Fibroblast of upper back skin (primary cell): ENCODE measurements around the gene UQCRC1.
A peak's percentile ranks its signal among the peaks of the same experiment; 100 is the strongest.

Experiments
- DNase-seq: peaks from one replicate; pipeline ENCODE4 v3.0.0-alpha.2; 2013

The UQCRC1 gene

DNA sequence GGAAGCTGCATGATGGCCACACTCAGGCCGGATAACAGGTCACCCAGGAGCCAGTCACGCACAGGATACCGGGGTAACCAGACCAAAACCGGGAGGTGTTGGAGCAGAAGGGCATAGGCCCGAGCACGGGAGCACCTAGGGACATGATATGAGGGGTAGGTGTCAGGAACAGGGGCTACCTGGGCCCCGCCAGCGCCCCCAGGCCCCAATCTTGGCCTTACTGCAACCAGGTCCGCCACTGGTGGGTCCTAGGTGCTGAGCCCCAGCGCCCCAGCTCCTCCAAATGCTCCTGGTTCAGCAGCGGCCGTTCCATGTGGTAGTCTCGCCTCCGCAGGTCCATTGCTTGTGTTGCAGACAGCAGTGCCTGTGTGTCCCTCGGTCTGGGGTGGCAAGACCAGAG, 23.8 kb upstream of the UQCRC1 start:
- no peak for DNase-seq

DNA sequence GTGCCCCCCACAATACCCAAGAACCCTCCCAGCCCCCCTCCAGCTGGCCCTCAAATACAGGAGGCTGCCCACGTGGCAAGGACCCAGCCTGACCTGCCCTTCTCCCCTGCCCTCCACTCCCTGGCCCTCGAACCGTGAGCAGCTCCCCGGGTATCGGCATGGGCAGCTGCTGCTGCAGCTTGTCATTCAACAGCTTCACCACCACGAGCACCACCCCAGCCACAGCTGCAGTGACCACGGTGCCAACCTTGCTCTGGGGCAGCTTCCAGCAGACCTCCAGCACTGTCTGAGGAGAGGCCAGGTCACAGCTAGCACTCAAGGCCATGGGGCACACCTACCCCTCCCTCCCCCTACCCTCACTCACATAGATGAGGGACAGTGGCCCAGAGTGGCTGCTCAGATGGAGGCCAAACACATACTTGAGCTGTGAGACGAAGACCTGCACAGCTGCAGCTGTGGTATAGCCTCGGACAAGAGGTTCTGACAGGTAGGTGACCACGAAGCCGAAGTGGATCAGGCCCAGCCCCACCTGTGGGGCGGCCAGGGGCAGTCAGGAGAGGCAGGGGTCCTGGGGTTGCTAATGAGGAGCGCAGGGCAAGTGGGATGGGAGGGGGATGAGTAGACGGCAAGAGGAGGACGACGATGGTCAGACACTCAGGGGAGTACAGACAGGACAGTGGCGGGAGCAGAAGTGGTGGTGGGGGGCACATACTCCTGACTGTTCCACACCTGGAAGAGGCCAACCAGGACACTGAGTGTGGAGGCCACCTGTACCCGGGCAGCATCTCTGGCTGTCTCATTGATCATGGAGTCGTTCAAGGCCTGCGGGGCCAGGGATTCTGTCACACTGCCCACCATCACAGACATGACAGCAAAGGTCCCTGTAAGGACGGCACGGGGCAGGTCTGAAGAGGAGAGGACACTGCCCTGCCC, 22.3 kb upstream of the UQCRC1 start:
- no peak for DNase-seq

DNA sequence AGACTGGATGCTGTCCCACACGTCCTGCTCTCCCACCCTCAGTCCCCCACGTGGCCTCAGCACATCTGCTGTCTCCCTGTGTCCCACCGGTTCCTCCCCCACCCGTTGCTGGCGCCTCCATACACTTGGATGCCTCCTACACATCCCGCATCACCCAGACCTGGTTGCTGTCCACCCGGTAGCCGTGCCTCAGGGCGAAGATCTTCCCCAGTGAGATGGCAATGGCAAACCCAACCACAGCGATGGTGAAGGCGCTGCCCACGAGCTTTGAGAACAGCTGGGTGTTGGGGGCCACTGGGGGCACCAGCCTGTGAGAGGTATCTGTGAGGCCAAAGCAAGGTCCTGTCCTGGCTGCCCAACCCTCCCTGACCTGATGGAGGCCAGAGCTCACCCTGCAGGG, 21.4 kb upstream of the UQCRC1 start:
- no peak for DNase-seq

DNA sequence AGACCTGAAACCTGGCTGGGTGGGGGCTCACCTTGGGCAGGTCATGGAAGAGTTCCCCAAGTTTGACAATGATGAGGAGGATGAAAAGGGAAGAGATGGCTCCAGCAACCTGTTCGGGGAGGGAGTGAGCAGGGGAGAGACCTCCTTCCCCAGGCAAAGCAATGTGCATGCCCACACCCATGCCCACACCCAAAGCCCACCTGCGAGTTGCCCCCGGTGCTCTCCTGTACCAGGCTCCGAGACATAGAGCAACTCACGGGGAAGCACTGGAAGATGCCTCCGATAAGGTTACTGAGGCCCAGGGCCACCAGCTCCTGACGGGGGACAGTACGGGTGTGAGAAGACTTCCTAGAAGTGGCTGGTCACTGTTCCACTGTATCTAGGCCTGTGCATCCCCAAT, 21.0 kb upstream of the UQCRC1 start:
- no peak for DNase-seq

DNA sequence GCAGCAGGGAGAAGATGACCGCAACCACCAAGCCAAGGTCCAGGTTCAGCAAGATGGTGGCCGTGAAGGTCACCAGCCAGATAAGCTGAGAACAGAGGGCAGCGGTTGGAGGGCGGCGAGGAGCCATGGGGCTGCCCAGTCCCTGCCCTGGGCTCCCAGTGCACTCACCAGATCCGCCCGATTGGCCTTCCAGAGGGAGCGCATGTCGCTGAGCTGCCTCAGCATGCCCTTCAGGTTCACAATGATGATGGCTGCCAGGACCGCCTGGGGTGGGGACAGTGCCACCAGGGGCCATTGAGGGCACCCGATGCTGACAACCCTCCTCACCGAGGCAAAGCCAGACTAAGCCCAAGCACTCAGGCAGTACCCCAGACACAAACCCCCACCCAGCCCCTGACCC, 20.4 kb upstream of the UQCRC1 start:
- no peak for DNase-seq

DNA sequence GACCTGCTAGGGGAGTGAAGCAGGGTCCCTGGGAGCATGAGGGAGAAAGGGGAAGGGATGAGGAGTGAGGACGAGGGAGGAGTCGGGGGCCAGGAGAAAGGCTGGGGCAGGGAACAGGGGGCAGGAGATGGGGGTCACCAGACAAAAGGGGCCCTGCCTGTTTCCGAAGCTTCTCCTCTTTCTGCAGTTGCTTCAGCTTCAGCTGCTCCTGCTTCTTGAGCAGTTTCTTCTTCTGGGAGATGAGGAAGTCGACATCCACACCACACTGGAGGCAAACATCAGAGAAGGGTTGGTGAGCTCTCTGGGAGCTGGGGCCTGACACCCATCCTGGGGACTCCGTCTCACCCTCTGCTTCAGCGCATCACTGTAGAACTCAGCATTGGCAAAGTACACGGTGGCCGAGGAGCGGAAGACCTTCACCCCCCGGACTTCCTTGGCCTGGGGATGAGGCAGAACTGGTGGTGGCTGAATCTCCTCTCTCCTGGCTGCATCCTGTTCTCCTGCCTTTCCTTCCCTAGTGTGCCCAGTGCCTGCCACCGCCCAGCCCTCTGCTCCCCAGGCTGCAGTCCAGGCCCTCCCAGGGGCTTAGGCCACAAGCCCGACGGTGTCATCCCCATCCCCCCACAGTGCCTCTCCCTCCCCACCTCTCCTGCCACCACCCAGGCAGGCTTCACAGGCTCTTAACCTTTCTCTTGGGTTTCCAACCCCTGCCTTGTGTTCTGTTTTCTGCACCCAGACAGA, 19.0 kb upstream of the UQCRC1 start:
- DNase-seq, result no peak

DNA sequence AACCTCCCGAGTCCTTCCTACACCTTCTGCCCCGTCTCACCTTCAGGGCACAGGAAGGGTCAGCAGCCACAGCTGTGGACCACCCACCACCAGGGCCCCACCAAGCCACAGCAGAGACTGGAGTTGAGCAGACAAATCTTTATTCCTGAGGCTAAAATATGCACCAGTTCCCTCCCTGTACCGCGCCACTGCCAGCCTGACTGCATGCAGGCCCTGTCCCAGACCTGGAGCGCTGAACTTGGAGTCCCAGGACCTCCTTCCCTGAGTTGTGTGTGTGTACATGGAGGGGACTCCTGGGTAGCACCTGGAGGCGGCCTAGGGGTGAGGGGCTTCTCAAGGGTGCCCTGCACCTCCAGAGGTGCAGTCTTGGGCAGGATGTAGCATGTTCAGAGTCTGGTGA, 16.2 kb upstream of the UQCRC1 start:
- DNase-seq, result no peak

DNA sequence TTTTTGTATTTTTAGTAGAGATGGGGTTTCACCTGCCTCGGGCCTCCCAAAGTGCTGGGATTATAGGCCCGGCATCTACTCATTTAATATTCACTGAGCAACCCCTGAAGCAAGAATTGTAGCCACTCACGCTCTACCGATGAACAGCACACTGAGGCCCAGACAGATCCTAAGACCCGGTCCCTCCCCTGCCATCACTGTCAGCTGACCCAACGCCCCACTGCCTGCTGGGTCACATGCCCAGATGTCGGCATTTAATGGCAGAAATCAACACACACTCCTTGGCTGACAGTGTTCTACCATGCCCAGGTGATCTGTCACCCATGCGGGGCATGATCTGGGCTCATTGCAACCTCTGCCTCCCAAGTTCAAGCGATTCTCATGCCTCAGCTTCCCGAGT, 15.3 kb upstream of the UQCRC1 start:
- no peak for DNase-seq

DNA sequence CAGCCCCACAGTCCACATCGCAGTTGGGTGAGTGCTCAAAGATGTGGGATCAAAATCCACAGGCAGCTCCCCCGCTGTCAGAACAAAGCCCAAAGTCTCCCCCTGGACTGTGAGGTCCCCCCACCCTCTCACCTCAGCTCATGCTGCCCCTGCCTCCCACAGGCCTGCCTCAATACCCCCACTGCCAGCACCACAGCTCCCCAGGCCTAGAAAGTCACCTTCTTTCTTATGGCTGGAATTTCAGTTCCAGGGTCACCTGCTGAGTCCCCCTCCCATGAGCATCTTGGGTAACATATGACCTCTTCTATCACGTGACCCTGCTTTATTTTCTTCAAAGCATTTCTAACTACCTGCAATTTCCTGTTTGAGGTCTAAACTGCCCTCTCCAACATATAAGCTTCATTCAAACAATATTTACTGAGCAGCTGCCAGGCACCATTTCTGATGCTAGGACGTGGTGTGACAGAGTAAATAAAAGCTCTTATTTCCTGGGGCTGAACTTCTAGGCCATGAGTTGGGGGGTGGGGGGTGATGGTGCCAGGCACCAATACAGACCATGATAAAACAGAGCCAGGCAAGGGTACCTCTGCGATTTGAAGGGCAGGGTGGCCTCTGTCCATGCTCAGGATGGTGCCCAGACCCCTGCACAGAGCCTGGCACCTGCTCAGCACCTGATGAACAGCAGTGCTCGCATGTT, 14.6 kb upstream of the UQCRC1 start:
- DNase-seq, result no peak

DNA sequence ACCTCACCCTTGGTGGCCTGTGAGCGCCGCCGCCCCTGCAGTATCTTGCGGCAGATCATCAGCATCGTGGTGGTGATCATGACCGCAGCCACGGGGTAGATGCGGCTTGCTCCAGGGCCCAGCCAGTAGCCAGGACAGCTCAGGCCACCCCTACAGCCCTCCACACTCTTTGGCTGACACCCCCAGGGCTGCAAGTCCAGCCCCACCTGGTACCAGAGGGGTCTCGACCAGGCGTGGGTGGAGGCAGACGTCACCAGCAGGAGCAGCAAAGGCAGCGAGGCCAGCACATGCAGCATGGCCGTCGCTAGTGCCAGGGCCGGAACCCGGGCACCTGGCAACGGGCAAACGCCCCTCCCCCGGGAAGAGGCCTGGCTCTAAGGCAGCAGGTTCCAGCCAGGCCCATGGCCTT, 12.0 kb upstream of the UQCRC1 start, which contains the start of gene TMEM89:
Gene TMEM89, minus strand, starts transcription at position 309 of the 409 bp plus-strand sequence. Its CDS starts 13 bp downstream, at position 296.
- no peak for DNase-seq

DNA sequence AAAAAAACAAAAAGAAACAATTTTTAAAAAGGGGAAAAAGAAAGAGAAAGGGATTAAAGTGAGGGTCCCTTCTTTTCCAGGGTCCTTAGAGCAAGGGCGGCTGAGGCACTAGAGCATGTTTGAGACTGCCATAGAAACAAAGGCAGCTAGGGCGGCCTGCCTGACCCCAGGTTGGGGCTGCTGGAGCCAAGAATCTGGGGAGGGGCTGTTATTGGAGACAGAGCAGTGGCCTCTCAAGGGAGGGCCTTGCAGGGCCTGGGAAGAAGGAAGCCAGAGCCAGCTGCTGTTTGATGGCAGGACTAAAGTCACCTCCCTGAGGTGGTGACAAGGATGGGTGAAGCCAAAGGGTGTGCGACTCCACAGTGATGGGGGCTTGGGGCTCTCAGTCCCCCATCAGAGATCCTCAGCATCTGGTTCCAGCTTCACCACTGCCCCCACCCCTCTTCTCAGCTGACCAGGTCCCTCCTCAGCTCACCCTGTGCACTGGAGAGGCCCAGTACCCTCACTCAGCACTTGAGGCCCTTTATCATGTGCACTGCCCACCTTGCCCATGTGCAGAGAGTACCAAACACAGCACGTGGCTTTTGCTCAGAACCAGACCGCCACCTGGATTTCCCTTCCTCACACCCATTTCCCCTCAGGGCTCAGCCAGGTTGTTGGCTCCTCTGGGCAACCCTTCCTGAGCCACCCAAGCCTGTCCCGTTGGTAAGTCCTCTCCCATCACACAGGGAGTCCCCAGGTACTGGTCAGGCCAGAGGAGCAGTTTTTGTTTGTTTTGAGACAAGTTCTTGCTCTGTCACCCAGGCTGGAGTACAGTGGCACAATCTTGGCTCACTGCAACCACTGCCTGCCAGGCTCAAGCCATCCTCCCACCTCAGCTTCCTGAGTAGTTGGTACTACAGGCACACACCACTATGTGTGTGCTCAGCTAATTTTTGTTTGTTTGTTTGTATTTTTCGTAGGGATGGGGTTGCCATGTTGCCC, 10.4 kb upstream of the UQCRC1 start:
- DNase-seq, result no peak

DNA sequence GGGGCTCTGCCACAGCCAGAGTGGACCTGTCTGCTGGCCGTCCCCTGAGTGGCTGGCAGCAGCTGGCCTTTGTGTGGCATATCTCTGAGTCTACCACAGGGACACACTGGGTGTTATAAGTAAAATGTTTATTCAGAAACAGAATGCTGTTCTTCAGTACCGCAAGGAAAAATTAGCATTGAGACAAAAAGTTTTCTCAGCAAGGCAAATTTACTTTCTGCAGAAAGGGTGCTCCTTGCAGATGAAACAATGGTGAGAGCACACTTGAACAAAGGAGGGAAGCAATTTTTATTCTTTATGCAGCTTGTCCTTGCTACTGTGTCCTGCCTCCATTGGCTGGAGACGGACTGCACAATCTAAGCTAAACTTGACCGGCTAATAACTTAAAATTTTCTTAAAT, 8.1 kb upstream of the UQCRC1 start:
- DNase-seq, result no peak

DNA sequence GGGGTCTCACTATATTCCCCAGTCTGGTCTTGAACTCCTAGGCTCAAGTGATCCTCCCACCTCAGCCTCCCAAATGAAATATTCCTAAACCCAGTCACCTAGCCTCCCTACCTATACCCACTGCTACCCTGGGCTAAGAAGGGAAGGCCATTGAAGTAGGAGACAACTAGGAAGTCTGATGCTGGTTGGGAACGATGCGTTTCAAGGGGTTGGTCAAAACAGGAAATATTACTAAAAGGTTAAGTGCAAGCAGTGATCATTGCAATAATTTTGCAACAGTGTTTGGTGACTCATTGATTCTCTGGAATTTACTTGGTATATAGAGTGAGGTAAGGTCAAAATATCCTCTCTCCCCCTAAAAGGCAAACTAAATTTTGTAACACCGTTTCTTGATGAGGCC, 4.6 kb upstream of the UQCRC1 start:
- DNase-seq, result peak; percentile 79

DNA sequence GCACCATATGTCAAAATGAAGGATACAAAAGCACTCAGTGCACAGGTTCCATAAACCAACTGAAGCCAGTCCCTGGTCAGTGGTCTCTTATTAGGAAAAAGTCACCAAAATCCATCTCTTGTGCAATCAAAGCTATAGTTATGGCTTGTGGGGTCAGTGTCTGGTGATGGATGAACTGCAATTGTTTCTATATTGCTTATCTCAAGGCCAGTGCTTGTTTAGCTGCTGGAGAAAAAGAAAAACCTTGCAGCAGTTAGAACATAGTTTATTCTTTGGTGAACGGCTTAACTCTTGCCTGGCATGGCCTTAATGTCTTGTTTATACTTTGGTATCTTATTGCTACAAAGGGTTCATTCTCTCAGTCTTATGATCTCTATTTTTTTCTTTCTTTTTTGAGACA, 2.9 kb upstream of the UQCRC1 start:
- DNase-seq, result no peak

DNA sequence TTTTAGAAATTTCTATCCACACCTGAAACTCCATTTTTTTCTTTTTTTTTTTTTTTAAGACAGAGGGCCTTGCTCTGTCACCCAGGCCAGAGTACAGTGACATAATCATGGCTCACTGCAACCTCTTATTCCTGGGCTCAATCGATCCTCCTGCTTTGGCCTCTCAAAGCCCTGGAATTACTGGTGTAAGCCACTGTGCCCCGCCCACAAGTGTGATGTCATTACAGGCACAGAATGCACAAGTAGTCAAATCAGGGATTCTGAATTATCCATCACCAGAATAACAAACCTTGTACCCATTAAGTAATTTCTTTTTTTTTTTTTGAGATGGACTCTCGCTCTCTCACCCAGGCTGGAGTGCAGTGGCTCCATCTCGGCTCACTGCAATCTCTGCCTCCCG, 1.9 kb downstream of the UQCRC1 start:
- no peak for DNase-seq

DNA sequence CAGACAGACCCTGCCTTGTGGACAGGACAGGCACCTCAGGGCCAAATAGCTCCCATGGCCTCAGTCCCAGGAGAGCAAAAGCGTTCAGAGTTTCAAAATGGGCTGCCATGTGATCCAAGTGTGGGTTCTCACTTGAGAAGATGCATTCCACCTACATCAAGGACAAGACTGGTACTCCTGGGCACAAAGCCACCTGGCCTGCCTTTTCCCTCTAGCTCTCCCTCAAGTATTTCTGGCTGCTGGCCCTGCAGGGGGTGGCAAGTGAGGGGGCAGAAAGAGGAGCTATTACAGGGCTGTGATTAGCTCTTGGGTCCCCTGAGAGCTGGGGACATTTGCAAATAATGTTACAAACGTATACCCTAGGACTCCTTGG, 7.8 kb downstream of the UQCRC1 start:
- no peak for DNase-seq

DNA sequence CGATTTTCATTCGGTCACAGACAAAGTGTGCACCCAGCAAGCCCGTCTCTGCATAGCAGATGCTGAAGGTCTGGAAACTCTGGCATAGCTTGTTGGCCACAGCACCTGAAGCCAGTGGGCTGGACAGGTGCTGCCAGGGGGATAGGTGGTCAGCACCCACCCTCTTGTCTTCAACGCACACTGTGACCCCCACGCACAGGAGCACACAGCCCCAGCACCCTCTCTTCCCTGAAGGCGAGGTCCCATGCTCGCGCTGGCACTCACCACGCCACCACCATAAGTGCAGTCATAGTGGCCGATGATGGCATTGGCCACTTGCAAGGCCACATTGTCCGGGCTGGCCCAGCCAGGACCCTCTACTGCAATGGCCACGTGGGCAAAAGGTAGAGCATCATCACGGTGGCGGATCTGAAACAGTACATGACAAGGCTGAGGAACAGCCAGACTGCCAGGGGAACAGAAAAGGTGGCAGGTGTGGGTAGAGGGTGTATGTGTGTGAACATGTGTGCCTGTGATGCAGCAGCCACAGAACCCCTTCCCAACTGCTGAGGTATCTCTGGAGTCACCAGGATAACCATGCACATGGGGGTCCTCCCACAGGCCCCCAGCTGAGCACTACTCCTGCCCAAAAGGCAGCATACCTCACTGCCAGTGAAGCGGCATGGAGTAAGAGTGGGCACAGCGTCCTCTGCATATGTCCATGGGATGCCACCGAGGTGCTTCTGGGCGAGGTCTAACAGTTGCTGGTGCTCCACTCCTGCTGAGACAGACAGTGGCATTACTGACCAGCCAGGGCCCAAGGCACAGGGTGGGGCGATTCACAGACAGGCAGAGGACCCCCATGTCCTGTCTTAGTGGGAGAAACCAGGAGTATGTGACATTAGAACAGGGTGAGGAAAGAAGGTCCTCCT, 8.5 kb downstream of the UQCRC1 start:
- no peak for DNase-seq

DNA sequence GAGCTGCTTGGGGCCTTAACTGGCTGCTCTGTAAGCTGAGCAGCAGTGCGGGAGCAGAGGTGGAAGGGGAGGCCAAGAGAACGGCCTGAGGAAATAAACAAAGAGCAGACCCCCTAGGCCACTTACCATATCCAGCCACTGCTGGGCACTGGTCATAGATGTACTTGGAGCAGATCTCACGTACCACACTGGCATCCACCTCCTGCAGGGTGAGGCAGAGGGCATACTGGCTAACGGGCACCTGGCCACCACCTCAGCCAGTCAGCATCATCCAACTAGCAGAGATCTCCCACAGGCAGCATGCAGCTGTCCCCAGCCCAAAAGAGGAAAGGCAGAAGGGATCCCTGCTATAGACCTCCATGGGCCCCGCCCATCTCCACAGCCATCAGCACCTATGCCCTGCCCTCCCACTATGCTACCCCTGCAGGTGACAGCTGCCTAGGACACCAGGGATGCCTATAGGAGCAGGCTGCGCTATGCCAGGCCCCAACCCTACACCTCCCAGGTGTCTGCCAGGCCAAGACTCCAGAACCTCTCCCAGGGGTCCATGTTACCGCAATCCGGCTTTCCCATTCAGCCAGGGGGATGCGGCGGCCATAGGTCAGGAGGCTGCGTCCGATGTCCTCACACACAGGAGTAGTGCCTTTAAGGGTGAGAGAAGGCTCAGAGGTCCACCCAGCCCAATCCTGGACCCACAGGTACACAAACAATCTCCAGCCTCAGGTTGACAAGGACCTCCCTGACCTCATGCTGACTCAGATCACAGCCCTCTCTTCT, 9.7 kb downstream of the UQCRC1 start:
- no peak for DNase-seq

DNA sequence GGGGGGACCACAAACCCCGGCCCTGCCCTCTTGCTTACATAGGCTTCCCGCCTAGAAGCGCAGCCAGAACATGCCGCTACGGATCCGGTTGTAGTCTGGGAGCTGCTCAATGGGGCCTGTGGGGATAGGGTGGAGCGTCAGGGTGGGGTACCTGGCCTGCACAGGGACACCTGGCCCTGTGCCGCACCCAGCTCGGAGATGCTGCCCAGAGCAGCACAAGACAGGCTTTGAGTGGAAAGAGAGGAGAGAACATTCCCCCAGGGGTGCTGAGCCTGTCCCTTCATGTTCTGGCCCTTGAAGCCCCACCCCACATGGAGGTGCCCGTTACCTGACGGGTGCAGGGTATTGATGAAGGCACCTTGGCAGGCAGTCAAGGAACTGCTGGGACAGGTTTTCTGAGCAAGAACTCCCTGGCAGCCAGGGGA, 10.4 kb downstream of the UQCRC1 start:
- no peak for DNase-seq

DNA sequence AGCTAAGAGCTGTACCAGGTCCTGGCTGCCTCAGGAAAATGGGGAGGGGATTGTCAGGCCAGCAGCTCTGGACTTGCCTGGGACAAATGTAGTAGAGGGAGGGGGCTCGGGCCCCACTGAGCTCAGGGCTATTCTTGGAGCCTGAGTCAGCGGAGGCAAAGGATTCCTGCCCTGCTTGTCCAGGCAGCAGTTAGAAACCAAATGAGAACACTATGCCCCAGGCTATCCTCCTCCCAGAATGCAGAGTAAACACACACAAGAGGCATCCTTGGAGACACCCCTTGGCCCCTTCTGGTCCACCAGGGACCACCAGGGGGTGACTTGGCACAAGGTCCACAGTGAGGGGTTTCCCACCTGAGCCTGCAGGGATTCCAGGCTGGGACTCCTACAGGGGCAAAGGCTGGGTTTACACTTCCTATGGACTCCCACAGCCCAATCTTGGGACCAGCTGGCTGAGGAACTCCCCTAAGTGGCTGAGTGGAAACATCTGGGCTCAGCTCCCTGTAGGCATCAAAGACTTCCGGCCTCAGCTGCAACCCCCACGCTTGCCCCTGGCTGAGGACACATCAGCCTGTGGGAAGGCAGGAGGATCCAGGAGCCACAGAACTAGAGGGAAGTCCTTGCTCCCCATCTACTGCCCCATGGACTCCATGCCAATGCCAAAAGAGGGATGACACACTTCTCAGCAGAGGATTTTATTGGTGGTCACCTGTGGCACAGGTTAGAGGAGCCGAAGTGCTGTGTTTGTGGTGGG, 10.9 kb downstream of the UQCRC1 start:
- peak; percentile 92 for DNase-seq
